HG02885 (cell line): ENCODE results near the gene RFTN1.
A peak's percentile ranks its signal among the peaks of the same experiment; 100 is the strongest.

Experiments
- ATAC-seq: cut with Tn5 transposase; IDR thresholded peaks from one replicate; pipeline ENCODE4 v1.9.1; 2021; ENCODE audit warnings: mild to moderate bottlenecking; ENCODE audit not compliant: unreplicated experiment, poor library complexity

RFTN1 gene

DNA sequence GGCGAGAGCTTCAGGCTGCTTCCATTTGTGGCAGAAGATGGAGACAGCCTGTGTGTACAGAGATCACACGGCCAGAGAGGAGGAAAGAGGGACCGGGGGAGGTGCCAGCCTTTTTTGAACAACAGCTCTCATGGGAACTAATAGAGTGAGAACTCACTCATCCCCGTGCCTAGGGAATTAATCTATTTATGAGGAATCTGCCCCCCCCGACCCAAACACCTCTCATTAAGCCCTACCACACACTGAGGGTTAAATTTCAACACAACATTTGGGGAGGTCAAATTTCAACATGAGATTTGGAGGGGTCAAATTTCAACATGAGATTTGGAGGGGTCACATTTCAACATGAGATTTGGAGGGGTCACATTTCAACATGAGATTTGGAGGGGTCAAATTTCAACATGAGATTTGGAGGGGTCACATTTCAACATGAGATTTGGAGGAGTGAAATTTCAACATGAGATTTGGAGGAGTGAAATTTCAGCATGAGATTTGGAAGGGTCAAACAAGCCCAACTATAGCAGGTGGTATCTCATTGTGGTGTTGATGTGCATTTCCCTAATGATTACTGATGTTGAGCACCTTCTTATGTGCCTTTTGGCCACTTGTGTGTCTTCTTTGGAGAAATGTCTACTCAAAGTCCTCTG is 20.6 kb upstream of the RFTN1 start:
- no peak for ATAC-seq

- ATAC-seq = peak; percentile 50
These were observed 15.8 kb upstream of the RFTN1 start for GRCh38 chr3:16529264-16529663.

DNA sequence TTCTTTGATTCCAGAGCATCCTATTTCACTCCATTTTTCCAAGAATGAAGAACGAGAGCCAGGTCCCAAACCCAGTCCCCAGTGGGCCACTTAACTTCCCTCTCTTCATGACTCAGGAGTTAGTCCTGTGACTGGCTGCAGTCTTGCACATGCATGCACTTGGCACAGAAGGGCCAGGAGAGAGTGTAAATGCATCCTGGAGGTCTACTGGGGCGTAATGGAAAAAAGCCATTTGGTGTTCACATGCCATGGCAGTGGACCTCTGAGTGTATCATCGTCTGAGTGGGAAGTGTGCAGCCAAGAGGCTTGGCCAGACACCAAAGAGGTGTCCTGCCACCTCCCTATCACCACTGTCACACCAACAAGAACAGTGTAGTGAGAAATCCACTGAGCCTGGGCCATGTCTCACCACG is 15.1 kb upstream of the RFTN1 start:
- ATAC-seq = no peak

GRCh38 chr3:16528106-16528505 is 14.6 kb upstream of the RFTN1 start:
- ATAC-seq = no peak

- ATAC-seq = no peak
These were observed 10.7 kb upstream of the RFTN1 start for GRCh38 chr3:16524196-16524595.

- no peak for ATAC-seq
These were observed 10.3 kb upstream of the RFTN1 start for GRCh38 chr3:16523778-16524177.

- no peak for ATAC-seq
These were observed 9.3 kb upstream of the RFTN1 start for GRCh38 chr3:16522834-16523233.

- ATAC-seq = peak; percentile 70
These were observed 7.7 kb upstream of the RFTN1 start for GRCh38 chr3:16520970-16521881.

- peak; percentile 7 for ATAC-seq
These were observed 6.9 kb upstream of the RFTN1 start for GRCh38 chr3:16520241-16520969.

DNA sequence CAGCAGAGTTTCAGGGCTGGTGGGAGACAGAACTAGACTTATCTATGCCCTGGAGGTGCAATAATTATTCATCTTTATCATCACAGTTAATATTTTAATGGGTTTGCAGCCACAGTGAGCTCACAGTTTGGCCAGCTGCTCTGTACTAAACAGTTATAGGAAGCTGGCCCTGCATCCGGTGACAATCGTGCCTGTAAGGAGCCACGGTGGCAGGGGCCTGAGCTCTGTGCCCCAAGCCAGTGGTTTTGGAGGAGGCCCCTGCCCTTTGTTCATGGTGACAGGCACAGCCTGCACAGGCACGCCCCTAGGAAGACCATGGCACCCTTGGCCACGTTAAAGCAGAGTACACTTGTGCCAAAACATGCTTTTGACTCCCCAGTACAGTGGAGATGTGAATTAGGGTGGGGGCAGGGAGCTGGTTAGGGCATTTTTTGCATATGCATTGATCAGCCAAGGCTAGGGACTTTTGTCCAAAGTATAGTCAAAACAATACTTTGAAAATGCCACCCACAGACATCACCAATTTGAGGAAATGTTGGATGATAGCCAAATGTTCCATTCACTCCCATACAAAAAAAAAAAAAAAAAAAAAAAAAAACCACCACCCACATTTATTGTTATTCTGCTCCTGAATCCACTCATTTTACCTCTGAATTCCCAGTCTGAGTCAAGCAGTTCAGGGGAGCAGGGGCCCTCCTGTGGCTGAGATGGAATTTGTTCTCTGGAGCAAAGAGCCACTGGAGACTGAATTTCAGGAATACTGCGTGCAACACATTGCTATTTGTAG is 3.4 kb upstream of the RFTN1 start:
- no peak for ATAC-seq

- no peak for ATAC-seq
These were observed 2.5 kb upstream of the RFTN1 start for GRCh38 chr3:16515885-16516420.

GRCh38 chr3:16514755-16515353 is 1.4 kb upstream of the RFTN1 start:
- ATAC-seq = no peak

DNA sequence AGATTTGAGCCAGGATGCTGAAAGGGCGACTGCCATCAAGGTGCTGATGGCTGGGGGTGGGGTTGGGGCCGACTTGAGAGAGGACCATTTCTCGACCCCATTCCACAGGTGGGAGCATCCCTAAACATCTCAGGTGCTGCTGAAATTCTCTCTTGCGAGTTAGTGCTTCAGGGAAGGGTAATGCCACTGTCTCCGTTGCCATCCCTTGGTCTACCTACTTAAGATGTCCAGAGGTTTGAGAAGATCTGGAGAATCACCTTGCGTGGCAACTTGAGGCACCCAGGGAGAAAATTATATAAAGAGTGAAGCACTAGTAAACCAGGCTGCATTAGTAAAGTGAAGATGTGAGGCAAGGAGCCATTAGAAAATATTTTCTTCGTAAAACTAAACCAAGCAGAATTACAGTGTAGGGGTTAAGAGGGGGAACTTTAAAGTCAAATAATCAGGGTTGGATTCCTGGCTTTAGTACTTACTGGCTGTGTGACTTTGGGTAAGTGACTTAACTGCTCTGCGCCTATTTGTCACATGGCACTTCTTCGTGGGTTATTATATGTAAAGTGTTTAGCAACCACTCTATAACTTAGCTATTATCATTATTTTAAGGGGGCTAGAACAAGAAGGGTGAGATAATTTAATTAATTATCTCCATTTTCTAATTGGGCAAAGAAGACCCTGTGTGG is 662 bp upstream of the RFTN1 start:
- ATAC-seq = no peak

DNA sequence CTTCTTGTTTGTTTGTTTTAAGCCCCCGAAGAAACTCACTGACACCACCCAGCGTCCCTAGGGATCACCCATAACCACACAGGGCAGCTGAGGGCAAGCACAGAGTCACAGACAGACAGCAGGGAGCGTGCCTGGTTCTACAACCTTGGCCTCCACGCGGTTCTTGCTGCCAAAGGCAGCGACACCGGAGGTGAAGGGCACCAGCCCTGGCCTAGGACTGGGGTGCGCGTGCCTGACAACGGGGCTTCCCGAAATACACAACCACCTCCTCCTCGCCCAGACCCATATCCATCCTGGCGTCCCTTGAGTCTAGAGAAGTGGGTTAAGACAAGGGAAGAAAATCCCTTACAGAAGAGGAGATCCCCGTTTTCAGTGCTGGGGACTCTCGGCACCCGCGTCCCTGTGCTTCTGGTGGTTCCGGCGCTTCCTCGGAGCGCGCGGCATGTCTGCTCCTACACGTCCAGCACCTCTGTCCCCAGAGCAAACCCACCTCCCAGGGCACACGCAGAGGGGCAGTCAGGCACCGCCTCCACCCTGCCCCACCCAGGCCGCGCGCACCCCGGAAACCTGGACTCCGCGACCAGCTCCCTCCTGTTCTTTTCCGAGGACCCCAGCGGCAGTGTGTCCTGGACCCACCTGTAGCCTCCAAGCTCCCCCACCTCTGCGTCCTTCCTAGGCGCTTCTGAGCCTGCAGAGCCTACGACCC is 911 bp downstream of the RFTN1 start:
- ATAC-seq = peak; percentile 15

- peak; percentile 57 for ATAC-seq
These were observed 1.6 kb downstream of the RFTN1 start for GRCh38 chr3:16511681-16512434.

DNA sequence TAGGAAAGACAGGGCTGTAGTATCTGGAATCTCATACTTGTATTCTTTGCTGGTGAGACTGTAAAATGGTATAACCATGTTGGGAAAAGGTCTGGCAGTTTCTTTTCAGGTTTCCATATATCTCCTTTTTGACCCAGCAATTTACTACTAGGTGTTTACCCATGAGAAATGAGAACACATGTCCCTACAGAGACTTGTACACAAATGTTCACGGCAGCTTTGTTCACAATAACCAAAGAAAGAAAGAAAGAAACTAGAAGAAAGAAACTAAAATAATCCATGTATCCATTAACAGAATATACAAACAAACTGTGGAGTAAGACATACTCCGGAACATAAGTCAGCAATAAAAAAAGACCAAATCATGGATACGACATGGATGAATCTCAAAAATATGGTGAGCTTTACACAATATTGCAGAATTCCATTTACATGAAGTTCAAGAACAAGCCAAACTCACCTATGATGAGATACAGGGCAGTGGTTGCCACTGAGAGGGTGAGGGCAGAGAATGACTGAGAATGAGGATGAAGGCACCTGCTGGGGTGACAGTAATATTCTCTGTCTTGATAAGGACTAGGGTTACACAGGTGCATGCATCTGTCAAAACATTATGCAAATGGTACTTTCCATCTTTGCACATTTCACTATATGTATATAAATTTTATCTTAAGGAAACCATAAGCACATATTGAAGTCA is 2.7 kb downstream of the RFTN1 start:
- ATAC-seq = no peak
